Thymus (tissue), 11 donors: Measurements from ENCODE around the gene GNAQ. TPM values are rescaled to one million over a fixed set of nuclear protein-coding genes. Genes with fewer than 3 reads are reported as not detected.

Source experiments
- DNase-seq, 9 donors: peaks; one replicate each; pipeline ENCODE4 v3.0.0-alpha.2; 2013; ENCODE audit warnings: low spot score in 9 of 9, low read depth in 6 of 9, missing footprints in 1 of 9
- H3K27ac ChIP-seq, 2 donors: one replicate each; pipeline ENCODE4 v1.5.1; 2013; ENCODE audit warnings: control low read depth in 1 of 2, low read depth in 1 of 2, low read length in 1 of 2, mild to moderate bottlenecking in 1 of 2, moderate library complexity in 1 of 2
- H3K27me3 ChIP-seq, 2 donors: one replicate each; pipeline ENCODE4 v1.5.1; 2013; ENCODE audit warnings: low read length in 1 of 2; ENCODE audit not compliant: control insufficient read depth in 2 of 2, insufficient read depth in 1 of 2
- H3K36me3 ChIP-seq, 2 donors: one replicate each; pipeline ENCODE4 v1.5.1; 2013; ENCODE audit warnings: low read length in 1 of 2, mild to moderate bottlenecking in 1 of 2, moderate library complexity in 1 of 2; ENCODE audit not compliant: control insufficient read depth in 2 of 2, insufficient read depth in 2 of 2
- H3K4me1 ChIP-seq, 2 donors: one replicate each; pipeline ENCODE4 v1.5.1; 2013; ENCODE audit warnings: low read length in 2 of 2; ENCODE audit not compliant: control insufficient read depth in 2 of 2, insufficient read depth in 2 of 2
- H3K4me3 ChIP-seq, 2 donors: one replicate each; pipeline ENCODE4 v1.5.1; 2013; ENCODE audit warnings: low read length in 2 of 2, control low read depth in 1 of 2, mild to moderate bottlenecking in 1 of 2
- H3K9me3 ChIP-seq, 2 donors: one replicate each; pipeline ENCODE4 v1.5.1; 2013; ENCODE audit warnings: low read length in 1 of 2, mild to moderate bottlenecking in 1 of 2; ENCODE audit not compliant: control insufficient read depth in 2 of 2, insufficient read depth in 1 of 2
- WGBS: extraction: QIAGEN DNeasy Blood & Tissue Kit; methylation state at CpG from one replicate; pipeline ENCODE4 v1.1.7; 2013; 5-methylcytosine and 5-hydroxymethylcytosine counted together
- polyA plus RNA-seq: library from polyadenylated mRNA; stranded (reverse); fragments of 200-250 nt; gene quantifications from one replicate; pipeline ENCODE4 v1.2.3, GENCODE V29; 2013
- total RNA-seq: library from RNA; stranded (reverse); fragments of 120-200 nt; gene quantifications from one replicate; pipeline ENCODE4 v1.2.4, GENCODE V29; 2013
- donor health status: healthy.

The GNAQ gene
- total and polyA plus RNA-seq, 2 donors = 18.7 to 23.5 TPM

DNA sequence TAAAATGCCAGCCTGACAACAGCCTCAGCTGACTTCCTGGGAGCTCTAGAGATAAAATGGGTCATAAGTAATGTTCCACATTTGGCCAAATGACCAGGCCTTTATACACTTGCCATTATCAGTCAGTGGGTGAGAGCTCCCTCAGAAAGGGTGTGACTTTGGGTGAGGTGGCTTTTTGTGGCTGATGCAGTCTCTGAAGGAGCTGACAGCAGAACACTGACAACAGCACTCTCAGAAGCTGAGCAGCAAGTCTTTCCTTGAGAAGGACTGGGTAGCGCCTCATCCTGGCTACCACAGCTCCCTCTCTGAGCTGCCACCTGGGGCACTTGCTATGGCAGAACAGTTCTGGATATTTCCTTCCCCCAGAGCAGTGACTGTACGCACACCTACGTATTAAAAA lies 22.0 kb upstream of the GNAQ start:
- no peaks in the 10 kb centered on the region for H3K9me3 ChIP-seq
- peaks cover 0 to 2% of the 10 kb centered on the region in 2 donors for H3K4me1 ChIP-seq
- 99% methylated on average over 3 of the region's 3 CpGs for WGBS
- no peak overlapping the region for H3K4me3 ChIP-seq
- H3K27me3 ChIP-seq = no peaks in the 10 kb centered on the region
- no peaks in the 10 kb centered on the region for H3K36me3 ChIP-seq
- no peak for DNase-seq
- no peak overlapping the region for H3K27ac ChIP-seq

DNA sequence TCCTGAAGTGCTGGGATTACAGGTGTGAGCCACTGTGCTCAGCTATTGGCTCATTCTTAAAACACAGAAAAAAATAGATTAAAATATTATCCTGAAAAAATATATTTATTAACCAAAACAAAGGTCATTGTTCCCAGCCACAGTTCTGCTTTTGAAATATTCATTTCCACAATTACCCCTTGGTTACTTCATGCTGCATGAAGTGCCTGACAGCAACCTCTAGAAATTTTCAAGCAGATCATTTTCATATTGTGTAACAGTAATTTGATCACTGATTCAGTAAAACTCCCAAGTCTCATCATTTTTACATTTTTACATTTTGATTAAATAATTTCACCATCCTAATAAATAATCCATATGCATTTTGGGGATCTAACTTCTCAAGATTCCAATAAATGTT lies 18.8 kb upstream of the GNAQ start:
- H3K4me3 ChIP-seq = no peak overlapping the region
- H3K36me3 ChIP-seq = no peaks in the 10 kb centered on the region
- no peak for DNase-seq
- peaks cover 0 to 2% of the 10 kb centered on the region in 2 donors for H3K4me1 ChIP-seq
- no peaks in the 10 kb centered on the region for H3K9me3 ChIP-seq
- no peak overlapping the region for H3K27ac ChIP-seq
- no peaks in the 10 kb centered on the region for H3K27me3 ChIP-seq

DNA sequence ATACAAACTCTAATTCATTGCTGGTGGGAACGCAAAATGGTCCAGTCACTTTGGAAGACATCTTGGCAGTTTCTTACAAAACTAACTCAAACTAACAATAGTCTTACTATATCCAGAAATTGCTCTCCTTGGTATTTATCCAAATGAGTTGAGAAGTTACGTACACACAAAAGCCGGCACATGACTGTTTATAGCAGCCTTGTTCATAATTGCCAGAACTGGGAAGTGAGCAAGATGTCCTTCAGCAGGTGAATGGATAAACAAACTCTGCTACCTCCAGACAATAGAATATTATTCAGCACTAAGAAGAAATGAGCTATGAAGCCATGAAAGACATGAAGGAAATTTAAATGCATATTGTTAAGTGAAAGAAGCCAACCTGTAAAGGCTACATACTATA lies 17.9 kb upstream of the GNAQ start:
- Histone ChIP-seq H3K4me1 (peaks cover 0 to 2% of the 10 kb centered on the region in 2 donors), H3K36me3 (no peaks in the 10 kb centered on the region), H3K27ac (no peak overlapping the region), H3K4me3 (no peak overlapping the region), H3K27me3 (no peaks in the 10 kb centered on the region), H3K9me3 (no peaks in the 10 kb centered on the region)
- 97% methylated on average over 3 of the region's 3 CpGs for WGBS
- no peak for DNase-seq

DNA sequence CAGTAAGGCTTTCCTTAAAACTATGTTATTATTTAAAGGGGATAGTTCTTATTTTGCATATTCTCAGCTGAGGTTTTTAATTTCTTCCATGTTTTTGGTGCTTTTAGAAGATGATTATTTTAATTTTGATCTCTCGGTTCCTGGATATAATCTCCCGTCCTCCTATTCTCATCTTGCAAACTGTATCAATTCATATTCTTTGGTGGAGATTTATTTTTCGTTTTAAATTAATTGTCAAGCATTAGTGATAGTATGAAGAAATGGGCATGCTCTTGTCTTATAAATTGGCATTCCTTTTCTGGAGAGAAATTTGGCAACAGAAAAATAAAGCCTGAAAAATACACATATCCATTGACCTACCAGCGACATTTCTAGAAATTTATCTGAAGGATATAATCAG lies 15.5 kb upstream of the GNAQ start:
- Histone ChIP-seq H3K27me3 (no peaks in the 10 kb centered on the region), H3K27ac (no peak overlapping the region), H3K4me3 (no peak overlapping the region), H3K9me3 (no peaks in the 10 kb centered on the region), H3K36me3 (no peaks in the 10 kb centered on the region), H3K4me1 (no peaks in the 10 kb centered on the region)
- DNase-seq = no peak
- 98% methylated on average over 4 of the region's 4 CpGs for WGBS

DNA sequence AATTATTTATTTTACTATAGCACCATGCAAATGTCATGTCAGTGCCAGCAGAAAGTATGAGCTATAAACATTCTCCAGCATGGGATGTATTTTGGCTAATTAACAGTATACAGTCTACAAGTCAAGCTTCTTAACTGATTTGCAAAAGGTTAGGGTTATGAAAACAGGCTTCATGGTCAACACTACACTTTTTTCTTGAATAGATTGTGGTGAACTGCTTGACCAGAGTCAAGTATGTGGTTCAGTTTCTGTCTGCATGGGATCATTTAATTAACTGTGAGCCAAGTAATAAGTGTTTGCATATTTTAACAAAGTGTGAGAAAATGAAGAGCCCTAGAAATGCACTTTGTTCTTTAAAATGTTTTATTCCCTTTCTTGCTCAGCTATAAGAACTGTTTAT lies 14.5 kb upstream of the GNAQ start:
- H3K4me1 ChIP-seq = no peaks in the 10 kb centered on the region
- no peaks in the 10 kb centered on the region for H3K9me3 ChIP-seq
- H3K27ac ChIP-seq = no peak overlapping the region
- H3K27me3 ChIP-seq = no peaks in the 10 kb centered on the region
- H3K36me3 ChIP-seq = no peaks in the 10 kb centered on the region
- DNase-seq = no peak
- H3K4me3 ChIP-seq = no peak overlapping the region

DNA sequence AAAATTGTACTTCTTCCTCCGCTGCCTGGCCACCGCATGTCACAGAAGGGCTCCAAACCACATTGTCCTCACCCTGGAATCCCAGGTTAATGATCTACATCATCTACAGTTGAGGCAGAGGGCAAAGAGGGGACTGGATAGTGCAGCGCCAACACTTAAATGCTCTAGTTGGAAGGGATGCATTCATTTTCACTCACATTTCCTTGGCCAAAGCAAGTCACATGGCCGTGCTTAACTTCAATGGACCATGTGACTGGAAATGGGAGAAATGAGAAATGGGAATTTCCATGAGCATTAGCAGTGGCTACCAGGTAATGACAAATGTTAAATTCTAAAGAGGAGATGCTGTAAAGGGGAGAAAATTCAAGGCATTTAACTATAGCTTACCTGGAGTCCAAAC lies 13.3 kb upstream of the GNAQ start:
- no peak for DNase-seq
- Histone ChIP-seq H3K36me3 (no peaks in the 10 kb centered on the region), H3K27me3 (no peaks in the 10 kb centered on the region), H3K4me3 (no peak overlapping the region), H3K9me3 (no peaks in the 10 kb centered on the region), H3K27ac (no peak overlapping the region), H3K4me1 (no peaks in the 10 kb centered on the region)
- WGBS = 87% methylated on average over 4 of the region's 4 CpGs

DNA sequence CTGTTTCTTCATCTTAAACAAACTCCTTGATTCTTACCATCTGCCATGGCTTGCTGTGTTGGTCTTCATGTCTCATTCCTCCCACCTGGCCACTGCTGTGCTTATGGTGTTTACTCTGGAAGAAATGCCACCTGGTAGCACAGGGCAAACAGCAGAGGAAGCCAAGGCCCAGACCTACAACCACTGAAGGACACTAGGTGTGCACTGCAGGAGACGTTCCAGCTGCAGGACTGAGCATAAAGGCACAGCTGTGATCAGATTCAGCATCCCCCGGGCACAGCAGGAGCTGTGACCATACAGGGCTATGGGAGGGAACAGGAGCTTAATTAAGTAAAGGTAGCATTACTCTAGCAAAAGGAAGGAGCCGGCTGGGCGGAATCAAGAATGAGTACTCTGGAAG lies 12.6 kb upstream of the GNAQ start:
- DNase-seq = no peak
- no peaks in the 10 kb centered on the region for H3K36me3 ChIP-seq
- no peak overlapping the region for H3K4me3 ChIP-seq
- H3K27me3 ChIP-seq = no peaks in the 10 kb centered on the region
- H3K4me1 ChIP-seq = no peaks in the 10 kb centered on the region
- WGBS = 92% methylated on average over 4 of the region's 4 CpGs
- no peaks in the 10 kb centered on the region for H3K9me3 ChIP-seq
- no peak overlapping the region for H3K27ac ChIP-seq

DNA sequence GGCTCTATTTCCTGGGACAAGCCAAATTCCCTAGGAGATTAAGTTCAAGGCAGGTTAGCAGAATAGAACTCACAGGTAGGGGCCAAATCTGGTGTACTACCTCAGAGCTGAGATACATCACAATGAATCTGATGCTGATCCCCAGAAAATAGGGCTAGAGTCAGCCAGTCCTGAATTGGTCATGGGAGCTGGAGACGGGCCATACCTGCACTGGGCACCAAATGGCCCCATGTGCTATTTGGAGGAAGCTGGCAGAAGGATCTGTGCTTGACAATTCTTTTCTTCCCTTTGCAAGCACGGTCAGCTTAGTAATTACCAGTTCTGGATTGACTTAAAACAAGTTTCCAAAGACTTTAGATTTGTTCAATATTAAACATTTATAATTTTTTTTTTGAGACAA lies 10.4 kb upstream of the GNAQ start:
- no peaks in the 10 kb centered on the region for H3K9me3 ChIP-seq
- no peak overlapping the region for H3K27ac ChIP-seq
- DNase-seq = no peak
- WGBS = 98% methylated on average over 2 of the region's 2 CpGs
- no peaks in the 10 kb centered on the region for H3K36me3 ChIP-seq
- H3K27me3 ChIP-seq = no peaks in the 10 kb centered on the region
- no peak overlapping the region for H3K4me3 ChIP-seq
- no peaks in the 10 kb centered on the region for H3K4me1 ChIP-seq

DNA sequence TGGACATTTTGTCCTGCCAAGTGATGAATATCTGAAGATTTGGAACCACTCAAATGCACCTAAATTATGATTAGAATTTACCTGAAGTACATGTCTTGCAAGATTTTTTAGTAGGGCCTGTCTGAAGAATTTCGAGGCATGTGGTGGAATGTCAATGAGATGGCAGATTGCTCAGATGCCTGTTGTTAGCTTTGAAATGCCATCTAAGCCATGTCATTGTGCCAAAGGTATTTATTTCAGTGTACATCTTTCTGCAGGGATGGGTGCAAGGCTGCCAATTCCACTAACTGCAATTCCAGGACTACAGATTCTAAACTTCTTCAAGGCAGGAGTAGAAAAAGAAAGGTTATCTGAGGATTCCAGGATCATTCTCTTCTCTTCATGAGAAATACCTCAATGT lies 9.1 kb upstream of the GNAQ start:
- H3K27me3 ChIP-seq = no peaks in the 10 kb centered on the region
- 91% methylated on average over 1 of the region's 1 CpG for WGBS
- no peaks in the 10 kb centered on the region for H3K4me1 ChIP-seq
- no peak overlapping the region for H3K4me3 ChIP-seq
- DNase-seq = no peak
- no peaks in the 10 kb centered on the region for H3K9me3 ChIP-seq
- no peaks in the 10 kb centered on the region for H3K36me3 ChIP-seq
- H3K27ac ChIP-seq = no peak overlapping the region

DNA sequence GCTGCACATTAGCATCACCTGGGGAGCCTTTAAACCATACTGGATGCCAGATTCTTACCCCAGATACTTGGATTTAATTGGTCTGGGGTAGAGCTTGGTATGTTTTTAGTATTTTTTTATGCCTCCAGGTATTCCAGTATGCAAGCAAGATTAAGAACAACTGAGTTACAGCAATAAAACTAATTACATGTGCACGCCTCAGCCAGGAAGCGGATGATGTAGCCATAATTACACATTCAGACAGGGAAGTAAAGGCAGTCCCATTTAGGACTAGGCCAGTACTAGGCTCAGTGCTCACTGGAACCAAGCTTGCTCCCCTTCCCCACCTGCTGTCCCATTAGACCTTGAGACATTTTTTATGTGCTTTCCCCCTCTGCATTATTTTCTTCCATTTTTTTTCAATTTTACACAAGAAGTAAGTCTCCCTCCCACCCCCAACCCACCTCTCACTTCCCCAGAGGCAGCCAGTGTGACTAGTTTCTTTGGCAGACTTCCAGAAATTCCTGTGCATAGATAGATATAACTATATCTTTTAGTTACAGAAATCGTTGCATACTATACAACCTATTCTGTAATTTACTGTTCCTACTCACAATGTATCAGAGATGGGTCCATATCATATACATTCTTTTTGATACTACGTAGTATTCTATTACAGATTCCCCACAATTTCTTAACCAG lies 7.1 kb upstream of the GNAQ start:
- no peak overlapping the region for H3K27ac ChIP-seq
- peaks cover 3 to 6% of the 10 kb centered on the region in 2 donors for H3K4me1 ChIP-seq
- H3K4me3 ChIP-seq = no peak overlapping the region
- H3K27me3 ChIP-seq = no peaks in the 10 kb centered on the region
- no peaks in the 10 kb centered on the region for H3K9me3 ChIP-seq
- H3K36me3 ChIP-seq = no peaks in the 10 kb centered on the region
- WGBS = 79% methylated on average over 4 of the region's 4 CpGs
- DNase-seq = no peak
